IPS-NIHi7 (cell line): ENCODE measurements around the gene COX5B.
A peak's percentile ranks its signal among the peaks of the same experiment; 100 is the strongest.
"Not testable (repeated sequence)": the region's sequence is repeated elsewhere in the genome, so short reads cannot be mapped to it uniquely, and the experiment has no call there.

Experiments
- DNase-seq: peaks from one replicate; pipeline ENCODE4 v3.0.0; 2012; ENCODE audit warnings: mixed read lengths; ENCODE audit errors: extremely low spot score

The COX5B gene

DNA sequence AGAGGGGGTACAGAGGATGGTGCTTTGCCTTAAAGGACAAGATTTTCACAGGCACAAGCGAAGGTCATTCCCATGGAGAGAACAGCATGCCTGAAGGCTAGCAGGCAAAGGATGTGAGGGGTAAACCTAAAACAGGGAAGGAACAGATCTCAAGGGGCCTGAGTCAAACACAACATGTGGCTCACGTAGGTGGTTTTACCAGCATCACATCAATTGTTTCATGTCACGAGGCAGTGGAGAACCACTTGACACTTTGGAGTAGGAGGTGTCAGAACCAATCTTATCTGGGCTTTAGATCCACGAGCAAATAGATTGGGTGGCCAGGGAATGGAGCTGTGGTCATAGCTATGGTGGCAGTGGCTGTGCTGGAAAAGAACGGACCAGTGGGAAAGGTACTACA lies 8.4 kb downstream of the COX5B start:
- no peak for DNase-seq

- DNase-seq = no peak
Observed at GRCh38 chr2:97654791-97655190, 8.9 kb downstream of the COX5B start.

- DNase-seq = no peak
Observed at GRCh38 chr2:97656129-97656755, 10.4 kb downstream of the COX5B start.

- no peak for DNase-seq
Observed at GRCh38 chr2:97656905-97657587, 11.2 kb downstream of the COX5B start.

DNA sequence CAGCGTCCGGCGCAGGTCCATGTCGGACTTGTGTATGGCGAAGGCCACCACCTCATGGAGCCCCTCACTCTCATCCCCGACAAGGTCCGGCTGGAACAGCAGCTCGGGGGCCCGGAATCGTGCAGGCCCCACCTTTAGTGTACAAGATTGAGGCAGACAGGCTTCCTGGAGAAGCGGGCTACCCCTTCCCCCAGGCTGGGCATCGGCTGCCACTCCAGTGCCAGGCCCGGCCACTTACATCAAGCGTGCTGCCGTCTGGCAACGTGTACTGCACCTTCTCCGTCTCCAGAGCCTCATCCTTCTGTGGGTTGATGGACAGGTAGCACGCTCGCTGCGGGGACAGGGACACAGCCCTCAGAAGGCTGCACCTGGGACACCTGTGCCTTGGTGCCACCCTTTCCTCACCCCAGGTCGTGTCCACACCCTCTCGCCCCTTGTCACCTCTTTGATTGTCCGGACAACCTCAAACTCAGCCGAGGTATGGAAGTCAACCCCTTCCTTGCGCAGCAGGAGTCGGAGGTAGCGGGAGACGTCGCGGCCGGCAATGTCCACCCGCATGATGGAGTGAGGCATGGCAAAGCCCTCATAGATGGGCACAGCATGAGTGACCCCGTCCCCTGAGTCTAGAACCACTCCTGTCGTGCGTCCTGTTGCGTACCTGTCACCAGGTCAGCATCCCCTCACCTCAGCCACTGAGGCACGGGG lies 12.3 kb downstream of the COX5B start:
- no peak for DNase-seq

DNA sequence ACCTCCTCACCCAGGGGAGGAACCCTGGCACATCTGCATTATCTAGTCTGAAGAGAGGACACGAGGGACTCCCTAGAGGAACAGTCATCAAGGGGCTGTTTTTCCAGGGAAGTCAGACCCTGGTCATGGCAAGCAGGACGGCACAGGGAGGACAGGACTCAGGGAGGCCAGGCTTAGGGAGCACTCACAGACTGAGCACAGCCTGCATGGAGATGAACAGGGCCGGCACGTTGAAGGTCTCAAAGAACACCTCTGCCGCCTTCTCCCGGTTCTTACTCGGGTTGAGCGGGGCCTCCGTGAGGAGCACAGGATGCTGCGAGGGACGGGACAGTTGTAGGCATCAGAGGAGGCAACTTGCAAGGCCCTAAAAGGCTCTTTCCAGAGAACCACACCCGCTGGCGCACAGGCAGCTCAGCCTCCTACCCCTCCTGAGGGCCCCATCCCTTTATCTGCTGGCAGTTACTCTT lies 12.9 kb downstream of the COX5B start:
- DNase-seq = no peak

DNA sequence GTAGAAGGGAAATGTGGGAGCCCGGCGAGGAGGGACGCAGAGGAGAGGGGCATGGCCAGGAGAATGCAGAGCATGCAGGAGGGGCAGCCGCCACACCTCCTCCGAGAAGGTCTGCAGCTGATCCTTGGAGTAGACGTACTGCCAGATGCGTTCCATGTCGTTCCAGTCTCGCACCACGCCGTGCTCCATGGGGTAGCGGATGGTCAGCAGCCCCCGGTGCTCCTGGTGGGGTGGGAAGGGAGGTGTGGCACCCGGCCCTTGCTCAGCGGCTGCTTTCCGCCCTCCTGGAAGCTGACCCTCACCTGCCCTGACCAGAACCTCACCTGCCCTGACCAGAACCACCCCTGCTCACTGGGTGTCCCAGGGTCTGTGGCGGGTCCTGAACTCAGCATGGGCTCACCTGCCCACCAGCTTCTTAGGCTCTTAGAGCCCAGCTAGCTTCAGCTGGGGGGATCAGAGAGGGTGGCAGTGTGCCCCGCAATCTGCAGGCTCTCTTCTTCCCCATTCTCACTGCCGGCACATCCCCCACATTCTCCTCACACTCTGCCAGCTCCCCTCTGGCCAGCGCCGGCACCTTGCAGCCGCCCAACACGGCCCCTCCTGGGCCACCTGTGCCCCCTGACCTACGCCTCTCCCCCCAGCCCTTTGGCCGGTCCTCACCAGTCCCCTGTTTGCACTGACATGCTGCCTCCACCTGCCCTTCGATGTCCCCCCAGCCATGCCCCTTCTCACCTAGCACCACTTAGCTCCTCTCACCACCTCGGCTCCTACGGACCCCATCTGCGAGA lies 13.6 kb downstream of the COX5B start:
- no peak for DNase-seq

DNA sequence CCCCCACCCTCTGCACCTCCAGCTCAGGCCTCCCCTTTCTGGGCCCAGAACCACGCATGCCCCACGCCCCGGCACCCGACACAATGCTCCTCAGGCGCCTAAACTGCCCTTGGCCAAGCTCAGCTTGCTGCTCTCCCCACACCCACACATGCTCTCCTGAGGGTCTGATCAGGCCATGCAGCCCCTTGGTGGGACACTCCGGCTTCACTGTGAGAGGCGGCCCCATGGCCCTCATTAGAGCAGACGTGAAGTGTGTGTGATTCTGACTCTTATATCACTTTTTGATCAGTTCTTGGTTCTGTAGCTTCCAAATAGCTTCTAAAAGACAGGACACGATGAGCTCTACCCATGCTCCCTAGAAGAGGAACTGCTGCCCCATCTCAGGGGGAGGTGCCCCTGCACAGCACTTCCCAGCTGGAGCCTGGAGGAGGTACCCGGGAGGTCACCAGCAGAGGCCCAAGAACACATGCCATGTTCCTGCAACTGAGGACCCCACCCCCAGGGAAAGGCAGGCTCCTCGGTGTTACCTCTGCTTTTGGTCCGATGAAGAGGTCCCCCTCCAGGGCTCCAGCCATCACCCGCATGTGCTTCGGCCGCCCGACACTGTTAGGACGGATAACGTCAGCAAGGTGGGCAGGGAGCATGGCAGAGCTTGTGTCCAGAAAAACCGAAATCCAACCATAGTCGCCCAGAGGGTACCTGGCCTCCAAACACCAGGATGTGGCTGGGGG lies 14.3 kb downstream of the COX5B start:
- DNase-seq = no peak

- DNase-seq = no peak
Observed at GRCh38 chr2:97660775-97661389, 15.0 kb downstream of the COX5B start.

- no peak for DNase-seq
Observed at GRCh38 chr2:97661927-97662326, 16.1 kb downstream of the COX5B start.

GRCh38 chr2:97662386-97662894 lies 16.6 kb downstream of the COX5B start:
- DNase-seq = peak; percentile 61

- peak; percentile 69 for DNase-seq
Observed at GRCh38 chr2:97662895-97663625, 17.2 kb downstream of the COX5B start.

- DNase-seq = no peak
Observed at GRCh38 chr2:97663626-97663961, 17.7 kb downstream of the COX5B start.

DNA sequence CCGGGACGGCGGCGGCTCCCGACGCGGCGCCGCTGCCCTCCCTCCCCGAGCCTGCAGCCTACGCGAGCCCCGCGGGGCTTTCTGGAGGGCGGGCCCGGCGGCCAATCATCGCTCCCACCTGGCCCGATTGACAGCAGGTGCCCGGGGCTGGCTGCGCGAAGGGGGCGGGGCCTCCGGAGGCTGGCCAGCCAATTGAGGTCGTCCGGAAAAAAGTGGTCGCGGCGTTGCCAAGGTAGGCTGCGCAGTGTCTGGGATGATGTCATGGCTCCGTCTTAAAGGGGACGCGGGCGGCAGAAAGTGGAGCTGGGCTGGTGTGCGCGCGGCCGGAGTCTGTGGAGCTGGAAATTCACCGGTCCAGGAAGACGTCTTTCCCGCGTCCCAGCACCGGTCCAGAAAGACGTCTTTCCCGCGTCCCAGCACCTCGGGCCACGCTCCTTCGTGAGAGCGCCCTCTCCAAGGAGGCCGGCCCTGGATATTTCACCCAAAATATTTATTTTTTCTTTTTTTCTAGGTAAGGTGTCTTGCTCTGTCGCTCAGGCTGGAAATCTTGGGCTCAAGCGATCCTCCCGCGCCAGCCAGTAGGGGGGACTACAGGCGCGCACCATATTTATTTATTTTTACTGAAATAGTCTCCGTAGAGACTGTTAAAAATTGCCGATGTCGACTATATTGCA lies 18.2 kb downstream of the COX5B start, which contains the start of gene ACTR1B:
TSS of gene ACTR1B (minus strand) at position 83 of the 674 bp plus-strand sequence. CDS start 154 bp downstream, outside the sequence.
- peak; percentile 97 for DNase-seq

- no peak for DNase-seq
Observed at GRCh38 chr2:97664636-97664970, 18.7 kb downstream of the COX5B start.

DNA sequence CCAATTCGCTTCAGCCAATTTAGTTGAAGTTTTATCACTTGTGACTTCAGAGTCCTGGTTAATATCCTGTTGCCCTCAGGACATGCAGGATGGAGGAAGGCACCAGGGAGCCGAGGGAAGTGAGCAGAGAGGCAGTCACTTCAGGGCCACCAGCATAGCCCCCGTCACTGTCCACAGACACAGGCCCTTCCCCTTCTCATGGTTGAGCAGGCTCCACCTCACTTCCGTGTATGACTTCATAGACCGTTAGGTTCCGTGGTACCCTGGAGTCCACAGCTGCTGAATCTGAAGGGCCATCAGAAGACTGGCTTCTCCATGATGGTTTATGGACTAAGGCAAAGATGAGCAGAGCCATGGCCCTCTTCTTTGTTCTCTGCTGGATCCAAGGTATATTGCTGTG lies 23.6 kb downstream of the COX5B start, which contains the start of gene C2orf92:
TSS of gene C2orf92 (plus strand) at position 266 of the 400 bp plus-strand sequence. CDS start at position 342, 76 bp downstream.
- no peak for DNase-seq

GRCh38 chr2:97670471-97670870 lies 24.6 kb downstream of the COX5B start:
- DNase-seq = no peak

GRCh38 chr2:97671526-97671925 lies 25.7 kb downstream of the COX5B start:
- no peak for DNase-seq

- not testable (repeated sequence) for DNase-seq
Observed at GRCh38 chr2:97672606-97673140, 26.8 kb downstream of the COX5B start.
